H7 (cell line): ENCODE results near the gene TMCC2. TPM values are rescaled to one million over a fixed set of nuclear protein-coding genes. Genes with fewer than 3 reads are reported as not detected.
A peak's percentile ranks its signal among the peaks of the same experiment; 100 is the strongest.

Source experiments
- DNase-seq: peaks from one replicate; pipeline ENCODE4 v3.0.0; 2012
- H3K27me3 ChIP-seq: 2 replicates; pipeline ENCODE4 v1.6.0; 2011; ENCODE audit warnings: mild to moderate bottlenecking, low read length; ENCODE audit not compliant: control insufficient read depth, insufficient read depth
- H3K36me3 ChIP-seq: replicated peaks from 2 replicates; pipeline ENCODE4 v1.5.1; 2011; ENCODE audit warnings: low read length; ENCODE audit not compliant: control insufficient read depth, insufficient read depth
- H3K4me3 ChIP-seq: 2 replicates; pipeline ENCODE4 v1.5.1; 2011; ENCODE audit warnings: low read depth, mild to moderate bottlenecking, control low read depth, low read length, moderate library complexity; ENCODE audit not compliant: insufficient read depth
- total RNA-seq: library from RNA; depleted of rRNA; stranded (reverse); fragments of >200 nt; shearing (Covaris generic); gene quantifications from 2 replicates; pipeline ENCODE4 v1.2.3, GENCODE V29; 2014

Gene TMCC2
- total RNA-seq, 1 experiment from 2014 or later: 13.6 TPM

DNA sequence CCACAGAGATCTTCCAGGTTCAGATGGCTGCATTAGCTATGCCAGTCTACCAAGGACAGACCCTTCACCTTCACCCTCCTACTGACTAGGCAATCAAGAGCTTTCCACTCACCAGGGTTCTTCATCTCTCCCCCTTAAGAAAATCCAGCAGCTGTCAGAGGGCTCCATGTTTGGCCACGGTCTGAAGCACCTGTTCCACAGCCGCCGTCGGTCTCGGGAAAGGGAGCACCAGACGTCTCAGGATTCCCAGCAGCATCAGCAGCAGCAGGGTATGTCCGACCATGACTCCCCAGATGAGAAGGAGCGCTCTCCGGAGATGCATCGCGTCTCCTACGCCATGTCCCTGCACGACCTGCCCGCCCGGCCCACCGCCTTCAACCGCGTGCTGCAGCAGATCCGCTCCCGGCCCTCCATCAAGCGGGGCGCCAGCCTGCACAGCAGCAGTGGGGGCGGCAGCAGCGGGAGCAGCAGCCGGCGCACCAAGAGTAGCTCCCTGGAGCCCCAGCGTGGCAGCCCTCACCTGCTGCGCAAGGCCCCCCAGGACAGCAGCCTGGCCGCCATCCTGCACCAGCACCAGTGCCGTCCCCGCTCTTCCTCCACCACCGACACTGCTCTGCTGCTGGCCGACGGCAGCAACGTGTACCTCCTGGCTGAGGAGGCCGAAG is 13.8 kb downstream of the TMCC2 start:
- 0 out of 2 replicates have a peak, but pooled peaks cover 1% of the 10 kb centered on the region for H3K36me3 ChIP-seq
- DNase-seq: peak; percentile 36
- H3K4me3 ChIP-seq: no peak overlapping the region
- no peaks in the 10 kb centered on the region for H3K27me3 ChIP-seq

DNA sequence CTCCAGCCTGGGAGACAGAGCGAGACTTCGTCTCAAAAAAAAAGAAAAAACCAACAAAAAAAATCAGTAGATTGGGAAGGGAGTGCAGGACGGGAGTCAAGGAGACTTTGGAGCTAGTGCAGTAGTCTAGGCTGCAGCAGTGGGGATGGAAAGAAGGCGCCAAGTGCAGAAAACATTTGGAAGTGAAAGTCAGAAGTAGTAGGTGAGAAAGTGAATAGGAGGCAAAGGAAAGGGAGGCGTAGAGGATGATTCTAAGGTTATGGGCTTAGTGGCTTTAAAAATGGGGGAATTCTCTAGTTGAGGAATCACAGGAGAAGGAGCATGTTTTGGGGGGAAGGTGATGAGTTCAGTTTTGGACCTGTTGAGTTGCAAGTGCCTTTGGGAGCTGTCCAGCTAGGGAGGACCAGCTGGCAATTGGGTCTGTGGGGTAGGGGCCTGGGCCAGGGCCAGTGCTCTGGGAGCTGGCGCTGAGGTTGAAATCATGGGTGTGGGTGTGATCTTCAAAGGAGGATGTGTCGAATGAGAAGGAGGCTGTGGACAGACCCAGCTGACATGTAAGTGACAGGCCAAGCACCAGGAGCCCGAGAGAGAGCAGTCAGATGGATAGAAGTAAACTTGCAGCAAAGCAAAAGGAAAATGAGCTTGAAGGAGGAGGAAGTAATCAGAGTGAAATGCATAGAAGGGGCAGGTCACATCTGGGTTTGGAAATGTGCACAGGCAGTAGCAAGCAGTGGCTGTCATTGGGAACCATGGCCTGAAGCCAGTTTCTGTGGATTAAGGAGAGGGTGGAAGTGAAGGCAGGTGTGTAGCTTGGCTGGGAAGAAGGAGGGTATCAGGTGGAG is 15.8 kb downstream of the TMCC2 start:
- Histone ChIP-seq H3K27me3 (no peaks in the 10 kb centered on the region), H3K36me3 (0 out of 2 replicates have a peak, but pooled peaks cover 1% of the 10 kb centered on the region), H3K4me3 (no peak overlapping the region)
- DNase-seq: no peak

DNA sequence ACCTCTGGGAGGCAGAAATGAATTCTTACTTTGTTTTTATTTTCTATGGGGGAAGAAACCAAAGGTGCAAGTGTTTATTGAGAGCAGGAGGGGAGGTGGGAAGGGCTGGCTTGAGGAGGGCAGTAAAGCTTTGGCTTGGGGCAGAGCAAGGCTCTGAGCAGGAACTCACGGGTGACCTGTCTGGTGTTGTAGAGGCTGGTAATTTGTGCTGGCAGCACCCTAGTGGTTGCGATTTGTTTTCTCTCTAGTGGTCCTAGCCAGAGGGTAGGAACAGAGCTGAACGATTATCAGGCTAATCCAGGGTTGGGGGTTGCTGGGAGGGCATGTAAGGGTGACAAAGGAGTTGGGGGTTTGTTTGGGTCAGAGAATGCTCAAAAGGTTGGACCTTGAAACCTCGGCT is 16.6 kb downstream of the TMCC2 start:
- H3K36me3 ChIP-seq: 0 out of 2 replicates have a peak, but pooled peaks cover 1% of the 10 kb centered on the region

DNA sequence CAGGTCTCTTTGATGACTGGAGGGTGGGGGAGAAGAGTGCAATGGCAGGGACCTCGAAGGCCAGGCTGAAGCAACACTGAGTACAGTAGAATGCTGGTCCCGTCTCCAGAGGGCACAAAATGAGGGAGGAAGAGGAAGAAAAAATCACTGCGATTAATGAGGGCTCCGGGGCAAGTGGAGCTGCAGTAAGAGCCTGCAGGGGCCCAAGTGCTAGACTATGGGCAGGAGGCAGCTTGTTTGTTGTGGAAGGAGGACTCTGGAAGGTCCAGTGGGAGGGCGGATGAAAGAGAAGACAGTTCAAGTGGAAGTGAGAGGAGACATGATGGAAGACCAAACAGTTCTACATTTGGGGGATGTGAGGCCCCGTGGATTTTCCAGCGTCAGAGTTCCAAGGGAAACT is 17.4 kb downstream of the TMCC2 start:
- Histone ChIP-seq H3K27me3 (no peaks in the 10 kb centered on the region), H3K4me3 (no peak overlapping the region), H3K36me3 (0 out of 2 replicates have a peak, but pooled peaks cover 1% of the 10 kb centered on the region)
- peak; percentile 11 for DNase-seq

More for the DNA sequence above, 16.6 kb downstream of the TMCC2 start:
- DNase-seq: peak; percentile 28
- H3K27me3 ChIP-seq: no peaks in the 10 kb centered on the region
- H3K4me3 ChIP-seq: no peak overlapping the region

DNA sequence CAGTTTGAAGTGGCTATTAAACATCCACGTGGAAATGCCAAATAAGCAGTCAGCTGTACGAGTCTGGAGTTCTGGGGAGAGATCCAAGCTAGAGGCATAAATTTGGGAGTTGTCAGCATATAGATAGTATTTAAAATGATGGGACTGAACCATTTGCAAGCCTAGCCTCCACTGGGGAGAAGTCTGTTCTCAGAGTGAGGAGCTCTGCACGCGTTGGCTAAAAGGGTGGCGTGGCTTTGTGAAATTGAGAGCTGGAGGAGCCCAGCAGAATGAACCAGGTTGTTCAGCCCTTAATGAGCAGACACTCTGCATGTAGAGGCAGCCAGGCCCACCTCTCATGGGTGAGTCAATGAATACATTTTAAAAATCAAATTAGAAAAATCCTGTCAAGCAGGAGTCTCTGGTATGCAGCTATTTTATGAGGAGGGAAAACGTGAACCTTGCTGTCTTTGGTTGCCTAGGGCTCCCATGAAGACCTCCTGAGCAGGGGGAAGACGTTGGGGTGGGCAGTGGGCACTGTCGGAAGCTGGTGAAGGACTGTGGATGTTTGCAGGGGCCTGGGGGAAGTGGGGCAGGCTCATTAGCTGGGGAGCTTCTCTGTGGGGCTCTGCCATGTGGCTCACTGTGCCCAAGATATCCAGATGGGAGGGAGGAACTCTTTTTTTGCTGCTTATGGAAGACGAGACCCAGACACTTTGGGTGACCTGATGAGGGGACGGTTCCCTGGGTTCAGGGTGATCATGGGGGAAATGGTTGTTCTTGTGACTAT is 18.8 kb downstream of the TMCC2 start:
- H3K36me3 ChIP-seq: 0 out of 2 replicates have a peak, but pooled peaks cover 1% of the 10 kb centered on the region
- H3K27me3 ChIP-seq: no peaks in the 10 kb centered on the region
- DNase-seq: no peak
- H3K4me3 ChIP-seq: no peak overlapping the region

DNA sequence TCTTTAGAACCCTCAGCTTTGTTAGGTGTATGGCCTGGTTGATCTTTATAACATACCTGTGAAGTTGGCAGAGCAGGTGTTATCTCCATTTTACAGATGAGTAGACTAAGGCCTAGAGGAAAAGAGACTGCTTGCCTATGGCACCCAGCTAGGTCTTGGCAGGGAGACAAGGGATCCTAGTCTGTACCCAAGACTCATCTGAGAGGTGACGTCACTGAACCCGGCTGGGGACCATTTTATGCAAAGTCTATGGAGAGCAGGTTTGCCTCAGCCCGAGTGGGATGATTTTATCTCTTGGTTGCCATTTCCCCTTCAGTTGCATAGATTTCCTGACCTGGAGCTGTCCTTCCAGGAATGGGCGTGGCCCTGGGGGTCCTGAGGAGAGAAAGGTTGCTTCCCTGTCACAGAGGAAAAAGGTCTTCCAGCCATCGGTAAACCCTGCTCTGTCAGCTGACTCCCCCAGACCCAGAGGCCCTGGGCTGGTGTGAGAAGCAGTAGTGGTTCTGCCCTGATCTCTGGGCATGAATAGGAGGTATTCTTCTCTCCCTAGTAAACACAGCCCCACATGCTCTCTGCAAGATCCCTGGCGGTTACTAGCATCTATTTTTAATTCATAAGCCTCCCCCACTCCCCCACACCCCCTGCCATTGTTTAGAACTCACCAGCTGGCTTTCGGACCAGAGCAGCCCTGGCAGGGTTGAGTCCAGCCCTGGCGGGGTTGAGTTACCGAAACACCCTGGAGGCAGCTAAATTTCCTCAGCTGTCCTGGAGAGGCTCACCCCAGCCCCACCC is 19.6 kb downstream of the TMCC2 start:
- H3K27me3 ChIP-seq: no peaks in the 10 kb centered on the region
- 0 out of 2 replicates have a peak, but pooled peaks cover 1% of the 10 kb centered on the region for H3K36me3 ChIP-seq
- no peak for DNase-seq
- H3K4me3 ChIP-seq: no peak overlapping the region

DNA sequence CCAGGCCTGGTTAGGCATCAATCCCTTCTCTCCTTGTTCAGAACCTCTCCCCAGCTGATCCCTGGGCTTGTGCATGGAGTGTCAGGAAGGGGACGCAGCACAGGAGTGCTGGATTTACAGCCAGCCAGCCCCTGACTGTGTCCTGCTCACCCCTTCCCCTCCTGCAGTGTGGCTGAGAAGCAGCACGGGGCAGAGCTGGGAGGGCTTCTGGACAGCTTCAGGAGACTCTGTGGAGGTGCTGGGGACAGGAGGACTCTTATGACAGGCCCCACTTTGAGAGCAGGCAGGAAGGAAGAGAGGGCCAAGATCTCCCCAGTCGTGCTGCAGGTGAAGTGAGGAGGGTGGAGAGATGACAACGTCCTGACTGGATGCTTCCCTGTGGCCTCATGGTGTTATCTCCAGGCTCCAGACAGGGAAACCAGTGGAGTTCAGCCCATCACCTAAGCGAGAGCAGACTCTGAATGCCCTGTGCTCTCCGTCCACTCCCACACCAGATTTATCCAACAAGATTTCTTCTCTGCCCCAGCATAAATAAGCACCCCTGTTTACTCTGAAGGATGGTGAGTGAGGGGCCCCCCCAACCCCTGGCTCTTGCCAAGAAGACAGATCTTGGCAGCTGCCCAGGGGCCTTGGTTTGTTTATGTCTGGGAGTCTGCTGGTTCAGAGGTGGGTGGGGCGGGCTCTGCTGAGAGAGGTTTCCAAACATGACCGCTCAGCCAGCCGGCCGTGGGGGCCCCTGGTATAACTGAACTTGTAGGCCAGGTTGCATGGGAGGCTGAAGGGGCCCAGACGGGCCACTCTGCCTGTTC is 21.3 kb downstream of the TMCC2 start:
- DNase-seq: no peak
- H3K27me3 ChIP-seq: no peaks in the 10 kb centered on the region
- no peak overlapping the region for H3K4me3 ChIP-seq
- no peaks in the 10 kb centered on the region for H3K36me3 ChIP-seq

DNA sequence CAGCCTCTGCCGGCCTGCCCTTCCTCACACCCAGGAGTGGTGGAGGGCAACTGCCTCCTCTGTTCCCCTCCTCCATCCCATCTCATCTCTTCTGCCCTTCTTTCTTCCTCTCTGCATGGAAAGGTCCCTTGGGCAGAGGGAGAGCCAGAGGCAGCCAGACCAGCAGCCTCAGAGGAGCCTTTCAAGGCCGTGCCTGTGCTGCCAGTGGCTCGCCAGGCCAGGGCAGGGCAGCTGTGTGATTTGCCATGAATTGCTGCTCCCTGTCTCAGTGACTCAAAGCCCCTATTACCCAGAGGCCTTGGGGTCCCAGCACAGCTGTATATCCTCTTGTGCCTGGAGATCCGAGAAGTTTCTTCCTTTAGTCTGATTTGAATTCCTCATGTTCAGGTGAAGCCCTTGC is 21.9 kb downstream of the TMCC2 start:
- Histone ChIP-seq H3K36me3 (no peaks in the 10 kb centered on the region), H3K27me3 (no peaks in the 10 kb centered on the region), H3K4me3 (no peak overlapping the region)
- no peak for DNase-seq

DNA sequence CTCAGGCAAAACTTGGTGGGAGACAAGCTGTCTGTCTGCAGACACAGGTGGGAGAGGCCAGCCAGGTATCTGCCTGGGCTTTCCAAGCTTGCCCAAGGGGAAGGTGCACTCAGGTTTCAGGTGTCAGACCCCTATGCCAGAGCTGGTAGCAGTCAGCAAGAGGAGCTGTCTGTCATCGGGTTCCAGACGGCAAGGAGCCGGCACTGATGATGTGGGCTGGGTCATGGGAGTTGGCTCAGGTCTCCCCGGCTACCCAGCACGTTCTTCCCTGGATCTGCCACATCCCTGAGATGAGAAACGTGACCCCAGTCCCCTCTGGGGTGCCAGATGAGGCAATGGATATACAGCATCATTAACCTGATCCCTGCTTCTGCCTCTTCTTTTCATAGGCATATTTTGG is 23.0 kb downstream of the TMCC2 start:
- H3K27me3 ChIP-seq: no peaks in the 10 kb centered on the region
- H3K4me3 ChIP-seq: no peak overlapping the region
- DNase-seq: no peak
- H3K36me3 ChIP-seq: no peaks in the 10 kb centered on the region

DNA sequence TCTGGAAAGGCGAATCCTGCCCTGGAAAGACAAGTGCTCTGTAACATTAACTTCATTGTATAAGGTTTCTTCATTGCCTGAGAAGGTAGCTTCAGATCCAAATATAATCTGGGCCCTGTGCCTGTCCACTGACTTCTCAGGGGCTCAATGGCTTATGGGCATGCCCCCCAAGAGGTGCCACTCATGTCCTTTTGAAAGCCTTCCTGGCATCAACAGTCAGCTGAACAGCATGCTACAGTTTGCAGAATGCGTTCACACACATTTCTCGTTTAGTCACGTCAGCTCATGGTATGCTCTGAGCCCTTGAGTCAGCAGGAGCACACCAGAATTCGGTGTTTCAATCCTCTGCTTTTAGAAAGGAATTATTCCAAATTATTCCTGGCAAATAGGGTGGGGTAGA is 23.8 kb downstream of the TMCC2 start:
- Histone ChIP-seq H3K4me3 (no peak overlapping the region), H3K27me3 (no peaks in the 10 kb centered on the region), H3K36me3 (no peaks in the 10 kb centered on the region)
- no peak for DNase-seq

DNA sequence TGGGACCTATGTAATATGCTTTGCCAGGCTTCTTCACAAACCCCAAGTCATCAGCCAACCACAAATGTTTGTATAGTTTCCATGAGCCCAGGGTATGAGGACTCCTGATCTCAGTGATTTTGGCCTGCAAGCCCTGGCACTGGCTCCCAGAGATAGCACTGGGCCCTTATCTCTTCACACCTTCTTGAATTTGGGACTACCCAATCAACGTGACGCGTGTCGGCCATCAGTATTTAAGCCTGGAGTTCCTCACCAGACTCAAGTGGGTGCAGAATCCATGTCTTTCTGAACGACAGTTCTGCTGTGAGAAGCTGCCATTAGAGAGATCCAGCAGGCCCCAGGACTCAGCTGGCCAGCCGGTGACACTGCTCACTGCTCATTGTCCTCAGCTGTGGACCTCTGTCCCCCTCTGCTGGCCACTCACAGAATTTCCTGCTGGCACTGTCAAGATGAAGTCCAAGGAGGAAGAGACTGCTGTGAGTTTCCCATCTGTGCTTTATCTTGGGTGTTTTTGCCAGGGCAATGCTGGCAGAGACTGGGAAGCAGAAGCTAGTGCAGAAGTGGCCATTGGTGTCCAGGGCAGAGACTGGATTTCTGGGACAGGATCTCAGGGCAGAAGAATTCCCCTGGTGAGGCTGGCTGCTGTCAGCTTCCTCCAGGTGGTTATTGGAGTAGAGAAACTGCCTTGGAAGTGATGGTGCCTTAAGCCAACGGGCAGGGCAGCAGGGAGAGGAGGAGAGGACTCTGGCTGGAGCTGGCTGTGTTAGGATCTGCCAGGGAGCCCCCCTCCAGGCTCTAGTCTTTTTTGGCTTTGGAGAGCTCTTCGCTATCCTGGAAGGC is 28.4 kb downstream of the TMCC2 start:
- no peaks in the 10 kb centered on the region for H3K27me3 ChIP-seq
- H3K4me3 ChIP-seq: no peak overlapping the region
- peak; percentile 91 for DNase-seq
- no peaks in the 10 kb centered on the region for H3K36me3 ChIP-seq

DNA sequence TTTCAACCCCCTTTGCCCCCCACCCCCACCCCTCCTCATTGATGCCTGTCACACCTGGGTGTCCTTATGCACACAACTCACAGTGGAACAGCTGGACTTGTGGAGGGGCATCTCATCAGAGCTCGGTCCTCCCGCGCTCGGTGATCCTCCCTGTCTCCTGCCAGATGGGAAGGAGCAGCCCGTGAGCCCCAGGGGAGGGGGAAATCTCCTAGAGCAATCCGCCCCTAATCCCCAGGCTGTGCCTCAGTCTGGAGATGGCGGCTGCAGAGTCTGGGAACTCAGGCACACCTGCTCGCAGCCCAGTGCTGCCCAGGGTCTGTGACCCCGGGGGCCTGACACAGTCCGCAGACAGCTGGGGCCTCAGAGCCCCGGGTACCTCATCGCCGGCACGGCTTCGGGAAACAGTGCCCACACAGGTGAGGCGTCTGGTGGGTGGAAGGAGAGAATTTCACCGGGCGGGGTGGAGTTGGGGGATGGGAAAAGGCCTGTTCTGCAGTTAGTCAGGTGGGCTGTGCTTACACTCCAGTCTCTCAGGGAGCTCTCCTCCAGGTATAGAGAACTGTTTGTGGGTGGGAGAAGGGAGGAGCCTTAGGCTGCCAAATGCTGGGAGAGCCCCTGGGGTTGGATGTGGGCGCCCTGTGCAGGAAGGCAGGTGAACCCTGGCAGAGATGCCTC is 29.3 kb downstream of the TMCC2 start:
- DNase-seq: no peak
- Histone ChIP-seq H3K4me3 (no peak overlapping the region), H3K27me3 (no peaks in the 10 kb centered on the region), H3K36me3 (no peaks in the 10 kb centered on the region)
